Loucy (cell line): Measurements from ENCODE around the gene SHD.

ENCODE experiments used
- H2AFZ ChIP-seq: fragments of 200-600 bp; sonication (generic); 2 replicates; pipeline ENCODE4 v1.6.0; 2016; ENCODE audit warnings: antibody characterized with exemption, mild to moderate bottlenecking, low read length, moderate library complexity
- H3F3A ChIP-seq: fragments of 200-600 bp; 2 replicates; pipeline ENCODE4 v1.6.0; 2016; ENCODE audit warnings: antibody characterized with exemption, low read depth, mild to moderate bottlenecking
- H3K27me3 ChIP-seq: fragments of 200-600 bp; sonication (generic); 2 replicates; pipeline ENCODE4 v1.6.1; 2014; ENCODE audit warnings: low read length, mild to moderate bottlenecking; ENCODE audit not compliant: insufficient read depth, poor library complexity, severe bottlenecking
- H3K36me3 ChIP-seq: fragments of 200-600 bp; sonication (generic); 2 replicates; pipeline ENCODE4 v1.6.1; 2016; ENCODE audit warnings: low read length; ENCODE audit not compliant: insufficient read depth
- H3K4me1 ChIP-seq: fragments of 200-600 bp; sonication (generic); 2 replicates; pipeline ENCODE4 v1.5.1; 2014; ENCODE audit warnings: low read length, mild to moderate bottlenecking; ENCODE audit not compliant: insufficient read depth, poor library complexity, severe bottlenecking
- H3K4me2 ChIP-seq: fragments of 200-600 bp; sonication (generic); 2 replicates; pipeline ENCODE4 v1.6.0; 2014; ENCODE audit warnings: antibody characterized with exemption, low read length, low read depth, mild to moderate bottlenecking; ENCODE audit not compliant: poor library complexity, severe bottlenecking
- H3K4me3 ChIP-seq: fragments of 200-600 bp; sonication (generic); 2 replicates; pipeline ENCODE4 v1.5.1; 2014; ENCODE audit warnings: low read length, mild to moderate bottlenecking, mixed read lengths; ENCODE audit not compliant: poor library complexity, severe bottlenecking
- H3K79me2 ChIP-seq: fragments of 200-600 bp; sonication (generic); 2 replicates; pipeline ENCODE4 v1.6.1; 2014; ENCODE audit warnings: low read length; ENCODE audit not compliant: insufficient read depth
- H3K9ac ChIP-seq: fragments of 200-600 bp; sonication (generic); 2 replicates; pipeline ENCODE4 v1.6.0; 2014; ENCODE audit warnings: mild to moderate bottlenecking, low read depth, low read length, moderate library complexity; ENCODE audit not compliant: poor library complexity, severe bottlenecking
- H3K9me2 ChIP-seq: fragments of 200-600 bp; sonication (generic); replicated peaks from 2 replicates; pipeline ENCODE4 v1.6.1; 2016; ENCODE audit warnings: low read depth, low read length, mixed read lengths
- H3K9me3 ChIP-seq: fragments of 200-600 bp; sonication (generic); 2 replicates; pipeline ENCODE4 v1.6.1; 2014; ENCODE audit warnings: mild to moderate bottlenecking, antibody characterized with exemption, low read length, low read depth; ENCODE audit not compliant: insufficient read depth
- H4K20me1 ChIP-seq: fragments of 200-600 bp; sonication (generic); 2 replicates; pipeline ENCODE4 v1.6.0; 2014; ENCODE audit warnings: antibody characterized with exemption, low read length, mild to moderate bottlenecking; ENCODE audit not compliant: insufficient read depth, poor library complexity, severe bottlenecking
- CTCF ChIP-seq: fragments of 200-600 bp; sonication (generic); conservative IDR thresholded peaks from 2 replicates; pipeline ENCODE4 v1.5.1; 2014; ENCODE audit warnings: mild to moderate bottlenecking, antibody characterized with exemption, low read length
- EZH2phosphoT487 ChIP-seq: fragments of 200-600 bp; IDR thresholded peaks from 2 replicates; pipeline ENCODE4 v1.6.1; 2018; ENCODE audit warnings: antibody characterized with exemption, mild to moderate bottlenecking, moderate library complexity, borderline replicate concordance

The SHD gene

DNA sequence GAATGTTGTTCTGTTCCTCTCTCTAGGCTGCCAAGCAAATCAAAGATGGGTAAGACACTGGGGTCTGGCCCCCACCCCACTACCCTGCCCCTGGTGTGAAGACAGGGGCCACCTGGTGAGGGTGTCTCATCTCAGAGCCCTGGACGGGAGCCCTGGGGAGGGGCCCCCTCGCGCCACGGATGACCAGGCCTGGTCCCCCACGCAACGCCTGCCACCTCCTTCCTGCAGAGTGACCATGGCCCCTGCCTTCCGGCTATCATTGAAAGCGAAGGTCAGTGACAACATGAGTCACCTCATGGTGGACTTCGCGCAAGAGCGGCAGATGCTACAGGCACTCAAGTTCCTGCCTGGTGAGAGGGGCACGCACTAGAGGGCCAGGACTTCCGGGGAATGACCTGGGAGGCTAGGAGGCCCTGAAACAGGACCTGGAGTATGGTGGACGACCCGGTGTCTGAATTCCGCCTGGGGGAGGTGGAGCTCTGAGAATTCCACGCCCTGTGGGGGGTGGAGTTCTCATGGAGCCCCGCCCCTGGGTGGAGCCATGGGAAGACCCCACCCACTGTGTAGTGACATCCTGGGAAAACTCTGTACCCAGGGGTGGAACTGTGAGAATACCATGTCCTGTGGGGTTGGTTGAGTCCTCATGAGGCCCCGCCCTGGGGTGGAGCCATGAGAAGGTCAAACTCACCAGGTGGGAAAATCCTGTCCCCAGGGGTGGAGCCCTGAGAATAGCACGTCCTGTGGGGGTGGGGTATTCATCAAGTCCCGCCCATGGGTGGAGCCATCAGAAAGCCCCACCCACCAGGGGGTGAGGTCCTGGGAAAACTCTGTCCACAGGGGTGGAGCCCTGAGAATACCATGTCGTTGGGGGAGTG lies 31.4 kb downstream of the SHD start:
- Histone ChIP-seq H3K79me2 (no peaks in the 10 kb centered on the region), H4K20me1 (no peaks in the 10 kb centered on the region), H2AFZ (no peak overlapping the region), H3K9me2 (no peaks in the 10 kb centered on the region), H3K9ac (no peak overlapping the region), H3K36me3 (no peaks in the 10 kb centered on the region), H3K4me1 (no peaks in the 10 kb centered on the region), H3F3A (no peaks in the 10 kb centered on the region), H3K4me2 (no peak overlapping the region), H3K4me3 (no peak overlapping the region), H3K9me3 (no peaks in the 10 kb centered on the region), H3K27me3 (no peaks in the 10 kb centered on the region)
- TF ChIP-seq EZH2phosphoT487 (no peak), CTCF (no peak)

GRCh38 chr19:4313847-4314490 lies 34.9 kb downstream of the SHD start:
- Histone ChIP-seq H3K79me2 (no peaks in the 10 kb centered on the region), H3K4me3 (no peak overlapping the region), H2AFZ (no peak overlapping the region), H3K9me3 (no peaks in the 10 kb centered on the region), H3K9ac (no peak overlapping the region), H3K27me3 (no peaks in the 10 kb centered on the region), H3F3A (no peaks in the 10 kb centered on the region), H4K20me1 (no peaks in the 10 kb centered on the region), H3K4me1 (no peaks in the 10 kb centered on the region), H3K9me2 (no peaks in the 10 kb centered on the region), H3K4me2 (no peak overlapping the region), H3K36me3 (no peaks in the 10 kb centered on the region)
- TF ChIP-seq CTCF: no peak
- TF ChIP-seq EZH2phosphoT487: no peak

DNA sequence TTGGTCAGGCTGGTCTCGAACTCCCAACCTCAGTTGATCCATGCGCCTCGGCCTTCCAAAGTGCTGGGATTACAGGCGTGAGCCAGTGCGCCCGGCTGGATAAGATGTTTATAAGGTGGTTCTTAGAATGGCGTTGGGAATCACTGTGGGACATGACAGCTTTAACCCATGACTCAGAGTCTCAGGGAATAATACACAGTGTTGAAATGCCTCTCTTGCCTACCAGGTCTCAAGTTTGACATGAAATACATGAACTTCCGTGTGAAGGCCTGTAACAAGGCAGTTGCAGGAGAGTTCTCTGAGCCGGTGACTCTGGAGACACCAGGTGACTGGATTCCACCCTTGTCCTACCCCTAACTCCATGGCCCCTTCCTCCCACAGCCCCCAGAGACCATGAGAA lies 37.9 kb downstream of the SHD start:
- H3K4me1 ChIP-seq: no peaks in the 10 kb centered on the region
- H3K9ac ChIP-seq: no peak overlapping the region
- H2AFZ ChIP-seq: no peak overlapping the region
- H3K9me3 ChIP-seq: no peaks in the 10 kb centered on the region; the same call in 1 of the 2 replicates
- H3K4me2 ChIP-seq: no peak overlapping the region
- no peak overlapping the region for H3K4me3 ChIP-seq
- H3K9me2 ChIP-seq: no peaks in the 10 kb centered on the region
- H4K20me1 ChIP-seq: no peaks in the 10 kb centered on the region
- H3F3A ChIP-seq: no peaks in the 10 kb centered on the region
- H3K36me3 ChIP-seq: no peaks in the 10 kb centered on the region
- no peaks in the 10 kb centered on the region for H3K27me3 ChIP-seq
- TF ChIP-seq CTCF: no peak
- no peak for TF ChIP-seq EZH2phosphoT487
- no peaks in the 10 kb centered on the region for H3K79me2 ChIP-seq
